Germinal center (tissue), 1 donor: ENCODE measurements around the gene GLTPD2.
"Not testable (repeated sequence)": the region's sequence is repeated elsewhere in the genome, so short reads cannot be mapped to it uniquely, and the experiment has no call there.

ENCODE experiments used
- DNase-seq: peaks from one replicate; pipeline ENCODE4 v3.0.0; 2012; ENCODE audit warnings: mixed read lengths, low spot score

The GLTPD2 gene

DNA sequence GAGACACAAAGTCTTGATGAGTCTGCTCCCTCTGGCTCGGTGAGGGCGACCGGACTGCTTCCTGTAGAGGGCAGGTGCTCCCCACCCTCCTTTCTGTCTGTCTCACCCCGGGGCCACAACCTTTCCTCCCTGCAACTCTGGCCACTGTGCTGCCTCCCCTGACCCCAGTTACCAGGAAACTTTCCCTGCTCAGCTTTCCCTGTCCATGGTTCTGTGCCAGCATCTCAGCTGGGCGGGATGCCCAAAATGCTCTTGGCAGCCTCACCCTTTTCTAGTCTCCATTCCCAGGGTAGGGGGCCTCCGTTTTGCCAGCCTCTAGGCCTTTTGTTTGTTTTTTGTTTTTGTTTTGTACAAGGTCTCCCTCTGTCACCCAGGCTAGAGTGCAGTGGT, 19.6 kb downstream of the GLTPD2 start:
- DNase-seq: no peak

DNA sequence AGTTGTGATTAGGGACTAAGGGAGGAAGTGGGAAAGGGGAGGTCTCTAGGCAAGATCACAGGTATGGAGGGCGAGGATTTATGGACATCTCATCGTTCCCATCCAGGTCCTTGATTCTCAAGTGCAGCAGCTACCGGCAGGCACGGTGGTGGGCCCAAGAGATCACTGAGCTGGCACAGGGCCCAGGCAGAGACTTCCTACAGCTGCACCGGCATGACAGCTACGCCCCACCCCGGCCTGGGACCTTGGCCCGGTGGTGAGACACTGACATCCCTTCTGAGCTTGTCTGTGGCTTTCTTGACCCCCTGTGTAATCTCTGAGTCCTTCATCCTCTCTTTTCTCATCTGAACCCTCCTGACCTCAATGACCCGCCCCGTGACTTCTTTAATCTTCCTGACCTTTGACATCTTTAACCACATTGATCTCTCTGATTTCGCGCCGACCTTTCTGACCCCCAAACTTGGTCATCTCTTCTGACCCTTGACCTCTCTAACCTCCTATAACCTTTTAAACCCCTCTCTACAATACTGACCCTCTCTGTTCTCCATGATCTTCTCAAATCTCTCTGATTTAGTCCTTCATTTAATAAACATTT, 22.0 kb downstream of the GLTPD2 start:
- DNase-seq: no peak

DNA sequence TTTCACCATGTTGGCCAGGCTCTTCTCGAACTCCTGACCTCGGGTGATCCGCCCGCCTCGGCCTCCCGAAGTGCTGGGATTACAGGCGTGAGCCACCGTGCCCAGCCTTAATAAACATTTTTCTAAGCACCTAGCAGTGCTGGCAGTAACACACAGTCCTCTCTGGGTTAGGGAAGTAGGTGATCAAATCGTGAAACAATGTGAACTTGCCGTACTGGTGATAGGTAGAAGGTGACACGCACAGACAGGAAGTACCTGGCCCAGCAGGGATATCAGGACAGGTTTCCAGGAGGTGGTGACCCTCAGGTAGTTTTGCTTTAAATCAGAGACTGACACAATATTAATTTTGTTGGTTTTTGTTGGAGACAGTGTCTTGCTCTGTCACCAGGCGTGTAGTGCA, 22.7 kb downstream of the GLTPD2 start:
- no peak for DNase-seq

DNA sequence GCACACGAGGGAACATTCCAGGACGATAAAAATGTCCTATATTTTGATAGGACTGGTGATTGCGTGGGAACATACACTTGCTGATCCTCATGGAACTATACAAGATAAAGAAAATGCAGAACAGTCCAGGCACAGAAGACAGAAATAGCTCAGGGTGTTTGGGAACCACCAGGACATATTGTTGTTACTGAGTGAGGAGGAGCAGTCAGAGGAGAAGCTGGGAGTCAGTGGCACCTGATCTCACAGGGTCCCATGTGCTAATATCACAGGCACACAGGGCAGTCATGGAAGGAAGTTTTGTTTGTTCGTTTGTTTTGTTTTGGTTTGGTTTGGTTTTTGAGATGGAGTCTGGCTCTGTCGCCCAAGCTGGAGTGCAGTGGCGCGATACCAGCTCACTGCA, 23.9 kb downstream of the GLTPD2 start:
- DNase-seq: no peak

DNA sequence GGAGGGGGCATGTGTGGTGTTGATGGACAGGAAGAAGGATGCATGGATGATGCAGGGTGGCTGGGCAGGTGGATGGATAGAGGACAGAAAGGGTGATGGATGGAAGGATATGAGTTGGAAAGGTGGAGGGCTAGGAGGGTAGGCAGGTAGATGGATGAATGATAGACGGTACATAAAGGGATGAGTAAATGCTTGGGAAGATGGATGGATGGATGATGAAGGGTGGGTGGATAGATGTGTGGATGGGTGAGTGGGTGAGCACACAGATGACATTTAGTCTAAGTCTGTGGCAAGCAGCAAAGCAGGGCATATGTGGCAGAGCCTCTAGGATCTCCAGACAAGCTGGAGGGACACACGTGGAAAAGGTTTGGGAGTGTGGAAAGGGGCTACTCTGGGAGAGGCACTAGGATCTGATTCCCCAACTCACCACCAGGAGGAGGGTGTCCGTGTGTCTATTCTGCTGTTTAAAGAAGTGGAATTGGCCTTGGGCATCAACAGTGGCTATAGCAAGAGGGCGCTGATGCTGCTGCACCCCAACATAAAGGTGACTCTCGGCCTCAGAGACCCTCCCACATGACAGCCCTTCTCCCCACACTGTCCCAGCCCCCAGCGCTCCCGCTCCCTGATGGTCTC, 26.4 kb downstream of the GLTPD2 start:
- DNase-seq: no peak

DNA sequence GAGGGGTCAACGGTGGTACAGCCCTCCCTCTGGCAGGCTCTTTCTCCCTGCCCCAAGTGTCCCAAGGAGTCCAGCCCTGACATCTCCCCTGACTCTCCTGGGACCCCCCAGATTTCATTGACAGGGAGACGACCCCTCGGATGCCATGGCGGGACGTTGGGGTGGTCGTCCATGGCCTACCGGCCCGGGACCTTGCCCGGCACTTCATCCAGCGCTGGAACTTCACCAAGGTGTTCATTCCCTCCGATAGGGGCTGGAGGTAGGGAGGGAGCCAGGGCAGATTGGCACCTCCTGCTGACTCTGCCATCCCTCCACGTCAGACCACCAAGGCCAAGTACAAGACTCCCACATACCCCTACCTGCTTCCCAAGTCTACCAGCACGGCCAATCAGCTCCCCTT, 28.1 kb downstream of the GLTPD2 start:
- DNase-seq: no peak

DNA sequence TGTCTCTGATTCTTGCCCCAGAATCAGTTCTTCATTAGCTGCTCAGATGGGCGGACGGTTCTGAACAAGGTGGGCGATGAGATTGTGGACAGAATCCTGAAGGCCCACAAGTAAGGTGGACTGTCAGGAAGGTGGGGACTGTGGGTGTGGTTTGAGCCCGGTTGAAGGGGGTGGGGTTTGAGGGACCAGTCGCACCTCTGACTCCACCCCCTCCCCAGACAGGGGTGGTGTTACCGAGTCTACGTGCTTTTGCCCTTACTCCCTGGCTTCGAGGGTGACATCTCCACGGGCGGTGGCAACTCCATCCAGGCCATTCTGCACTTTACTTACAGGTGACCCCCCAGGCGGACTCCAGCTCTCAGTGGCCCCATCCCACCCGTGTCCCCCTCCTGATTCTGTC, 29.5 kb downstream of the GLTPD2 start:
- DNase-seq: no peak

DNA sequence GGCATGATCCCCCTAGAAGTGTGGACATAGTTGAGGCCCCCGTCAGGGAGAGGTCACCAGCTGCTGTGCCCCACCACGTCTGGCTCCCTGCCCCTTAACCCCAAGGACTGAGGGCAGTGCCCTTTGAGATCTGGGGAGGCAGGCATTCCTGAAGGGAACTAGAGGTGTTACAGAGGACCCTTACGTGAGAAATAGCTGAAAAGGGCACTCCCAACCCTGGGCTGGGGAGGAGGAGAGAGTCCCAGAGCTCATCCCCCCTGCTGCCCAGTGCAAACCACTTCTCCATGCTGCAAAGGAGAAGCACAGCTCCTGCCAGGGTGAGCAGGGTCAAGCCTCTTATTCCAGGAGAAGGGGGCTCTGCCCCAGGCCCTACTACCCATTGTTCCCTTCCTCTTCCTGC, 34.1 kb downstream of the GLTPD2 start:
- DNase-seq: no peak

DNA sequence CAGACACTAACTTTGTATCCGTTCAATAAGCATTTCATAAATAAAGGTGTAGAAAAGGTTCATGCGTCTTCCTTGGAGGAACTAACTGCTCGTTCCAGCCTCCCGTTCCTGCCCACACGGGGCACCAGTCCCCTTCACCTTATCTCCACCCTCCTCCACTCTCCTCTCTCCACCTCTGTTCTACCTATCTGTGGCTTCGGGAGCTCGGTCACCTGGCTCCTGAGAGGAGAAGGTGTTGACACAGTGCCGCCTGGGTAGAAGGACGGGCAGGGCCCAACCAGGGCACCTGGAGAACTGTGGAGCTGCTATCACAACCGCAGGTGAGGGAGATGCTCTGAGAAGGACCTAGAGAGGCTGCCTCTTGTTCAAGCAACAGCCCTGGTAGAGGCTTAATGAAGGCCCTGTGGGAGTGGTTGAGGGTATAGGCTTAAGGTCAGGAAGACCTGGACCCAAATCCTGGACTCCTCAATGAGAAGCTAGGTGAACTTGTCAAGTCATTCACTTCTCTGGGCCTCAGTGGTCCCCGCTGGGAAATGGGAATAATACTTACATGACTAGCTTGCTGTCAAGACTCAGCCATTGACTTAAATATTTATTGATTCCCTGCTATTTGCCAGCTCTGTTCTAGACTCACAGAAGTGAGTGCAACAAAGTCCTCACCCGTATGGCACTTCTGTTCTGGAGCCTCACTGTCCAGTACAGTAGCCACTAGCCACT, 34.8 kb downstream of the GLTPD2 start:
- DNase-seq: no peak

DNA sequence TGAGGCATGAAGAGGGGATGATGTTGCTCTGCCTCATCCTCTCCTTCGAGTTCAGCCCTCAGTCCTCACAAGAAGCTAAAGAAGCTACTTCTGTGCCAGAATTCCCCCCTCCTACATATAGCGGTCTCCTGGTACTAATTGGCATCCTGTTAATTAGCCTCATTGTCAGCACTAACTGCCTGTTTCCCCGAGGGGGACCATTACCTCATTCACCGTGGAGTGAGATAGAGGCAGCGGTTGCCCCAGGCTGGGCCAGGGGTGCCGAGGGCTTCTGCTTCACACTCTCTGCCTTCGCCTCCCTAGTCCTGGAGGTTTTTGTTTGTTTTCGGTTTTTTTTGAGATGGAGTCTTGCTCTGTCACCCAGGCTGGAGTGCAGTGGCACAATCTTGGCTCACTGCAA, 38.6 kb downstream of the GLTPD2 start:
- no peak for DNase-seq

DNA sequence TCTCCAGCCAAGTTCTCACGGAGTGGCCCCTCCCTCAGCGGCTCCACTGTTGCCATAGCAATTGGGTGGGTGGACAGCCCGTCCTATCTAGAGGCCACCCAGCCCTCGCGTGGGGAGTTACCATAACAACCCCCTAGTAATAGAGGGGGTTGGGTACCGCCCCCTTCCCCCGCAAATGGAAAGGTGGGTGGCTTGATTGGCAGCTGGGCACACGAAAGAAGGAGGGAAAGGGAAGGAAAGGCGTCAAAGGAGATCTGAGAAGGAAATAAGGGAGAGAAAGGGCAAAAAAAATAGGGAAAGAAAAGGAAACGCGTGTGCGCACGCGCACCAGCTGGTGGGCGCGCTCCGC, 44.0 kb downstream of the GLTPD2 start:
- DNase-seq: not testable (repeated sequence)

DNA sequence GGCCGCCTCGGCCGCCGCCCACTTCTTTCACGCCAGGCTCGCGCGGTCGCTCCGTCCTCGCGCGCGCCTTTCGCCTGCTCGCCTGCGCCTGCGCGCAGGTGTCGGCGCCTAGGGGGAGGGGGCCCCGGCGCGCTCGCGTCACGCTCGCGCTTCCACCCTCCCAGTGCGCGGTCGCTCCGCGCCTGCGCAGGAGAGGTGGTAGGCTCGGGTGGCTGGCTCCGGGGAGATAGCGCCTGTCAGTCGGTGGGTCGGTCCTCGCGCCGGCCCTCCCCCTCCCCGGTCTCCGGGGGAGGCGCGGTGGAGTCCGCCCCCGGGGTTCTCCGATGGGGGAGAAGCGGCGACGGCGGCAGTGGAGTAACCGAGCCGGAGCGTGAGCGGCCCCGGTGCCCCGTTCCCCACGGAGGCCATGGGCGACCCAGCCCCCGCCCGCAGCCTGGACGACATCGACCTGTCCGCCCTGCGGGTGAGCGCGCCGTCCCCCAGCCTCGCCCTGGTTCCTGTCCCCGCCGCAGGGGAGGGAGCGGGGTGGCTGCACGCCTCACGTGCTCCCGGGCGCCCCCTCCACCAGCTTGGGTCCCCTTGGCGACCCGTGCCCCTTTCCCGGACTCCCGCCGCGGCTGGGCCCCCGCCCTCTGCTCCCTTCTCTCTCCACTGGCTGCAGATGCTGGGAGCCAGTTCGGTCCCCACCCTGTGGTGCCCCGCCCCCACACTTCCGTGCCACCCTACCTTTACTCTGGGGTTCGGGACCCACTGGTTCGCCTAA, 44.6 kb downstream of the GLTPD2 start, which contains the start of gene MINK1:
TSS of gene MINK1 (plus strand) at position 163 of the 763 bp plus-strand sequence. CDS start at position 407, 244 bp downstream.
- peak; percentile 99 for DNase-seq

DNA sequence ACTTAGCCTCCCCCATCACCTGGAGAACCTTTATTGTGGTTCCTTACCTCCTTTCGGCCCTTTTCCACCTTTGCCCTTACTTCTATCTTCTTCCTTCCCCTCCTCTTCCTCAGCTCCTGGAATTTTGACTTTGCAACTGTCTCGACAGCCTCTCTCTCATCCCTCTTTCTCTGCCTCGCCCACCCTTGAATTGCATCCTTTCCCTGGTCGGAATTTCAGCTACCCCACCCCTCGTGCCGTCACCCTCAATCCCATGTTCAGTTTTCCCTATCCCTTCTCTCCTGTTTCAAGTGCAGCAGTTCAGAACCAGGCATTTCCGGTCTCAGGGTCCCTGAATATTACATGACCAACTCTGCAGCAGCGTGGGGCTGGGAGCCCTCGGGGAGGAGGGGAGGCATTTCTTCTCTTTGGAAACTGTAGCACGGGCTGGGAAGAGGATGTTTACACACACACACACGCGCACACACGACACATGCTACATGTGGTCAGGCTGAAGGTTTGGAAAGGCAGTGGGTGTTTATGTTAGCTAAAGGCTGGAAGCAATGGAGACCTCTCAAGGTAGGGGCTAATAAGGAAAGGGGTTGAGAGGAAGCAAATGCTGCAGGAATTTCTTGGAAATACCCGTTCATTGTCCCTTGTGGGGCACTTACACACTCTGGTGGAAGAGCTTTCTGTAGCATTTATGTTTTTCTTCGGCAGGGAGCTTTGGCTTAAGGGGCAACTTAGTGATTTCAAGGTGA, 45.3 kb downstream of the GLTPD2 start:
- DNase-seq: no peak

DNA sequence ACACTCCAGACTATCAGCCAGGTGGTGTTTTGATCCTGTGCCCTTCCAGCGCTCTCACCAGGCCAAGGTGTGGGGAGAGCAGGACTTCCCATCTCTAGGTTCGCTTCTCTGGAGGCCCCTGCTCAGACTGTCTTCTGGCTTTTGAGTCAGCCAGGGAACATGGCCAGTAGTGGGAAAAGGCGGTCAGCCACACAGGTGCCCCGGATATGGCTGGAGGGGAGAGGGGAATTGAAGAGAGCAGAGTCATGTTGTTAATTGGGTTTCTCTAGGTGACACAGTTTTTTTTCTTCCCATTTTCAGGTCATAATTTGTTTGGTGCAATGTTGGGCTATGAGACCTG, 45.9 kb downstream of the GLTPD2 start:
- no peak for DNase-seq

DNA sequence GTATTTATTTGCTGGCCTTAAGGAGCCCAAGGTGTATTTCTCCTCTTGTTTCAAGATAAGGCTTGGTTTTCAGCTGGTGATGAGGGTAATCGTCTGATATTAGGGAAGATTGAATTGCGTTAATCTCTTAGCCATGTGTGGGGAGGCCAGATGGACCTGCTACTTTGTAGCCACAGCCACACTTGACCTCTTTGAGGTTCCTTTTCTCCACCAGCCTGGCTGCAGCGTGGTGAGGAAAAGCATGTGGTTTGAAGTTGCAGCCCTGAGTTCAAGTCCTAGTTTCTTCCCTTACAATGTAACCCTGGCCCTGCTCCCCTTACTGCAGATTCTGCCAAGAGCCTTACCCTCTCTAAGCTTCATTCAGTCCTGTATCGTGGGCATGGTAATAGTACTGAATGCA, 47.5 kb downstream of the GLTPD2 start:
- no peak for DNase-seq

DNA sequence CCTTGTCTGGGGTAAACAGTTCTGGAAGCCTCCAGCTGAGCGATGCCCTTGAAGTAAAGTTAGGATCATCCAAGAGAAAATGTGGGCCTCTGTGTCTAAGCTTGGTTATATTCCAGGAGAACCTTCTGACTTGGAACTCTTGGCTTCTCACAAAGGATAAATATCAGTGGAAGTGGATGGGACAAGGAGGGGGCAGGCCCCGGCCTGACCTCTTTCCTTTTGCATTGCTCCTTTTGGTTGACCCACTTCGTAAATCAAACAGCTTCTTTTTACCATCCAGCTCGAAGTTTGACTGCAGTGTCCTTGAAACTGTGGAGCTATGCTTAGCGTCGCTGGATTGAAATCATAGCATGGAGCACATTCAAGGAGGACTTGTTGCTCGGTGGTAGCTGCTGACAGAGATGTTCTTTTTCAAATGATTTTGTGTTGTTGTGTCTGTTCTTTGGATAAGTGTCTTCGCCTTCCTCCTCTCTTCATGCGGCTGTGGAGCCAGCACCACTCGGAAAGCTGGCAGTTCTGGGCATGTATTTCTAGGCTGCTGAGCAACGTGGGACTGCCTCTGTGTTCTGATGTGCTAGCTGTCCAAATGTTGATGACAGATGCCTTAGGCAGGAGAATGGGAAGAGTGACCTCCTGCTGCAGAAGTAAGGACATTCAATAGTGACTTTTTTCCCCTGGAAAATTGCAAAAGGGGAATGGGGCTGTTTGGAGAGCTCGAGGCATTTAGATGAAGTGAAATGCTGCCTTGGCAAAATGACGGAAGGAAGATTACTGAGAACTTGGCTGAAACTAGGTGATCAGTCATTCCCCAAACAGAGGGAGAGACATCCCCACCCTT, 48.9 kb downstream of the GLTPD2 start:
- DNase-seq: no peak

DNA sequence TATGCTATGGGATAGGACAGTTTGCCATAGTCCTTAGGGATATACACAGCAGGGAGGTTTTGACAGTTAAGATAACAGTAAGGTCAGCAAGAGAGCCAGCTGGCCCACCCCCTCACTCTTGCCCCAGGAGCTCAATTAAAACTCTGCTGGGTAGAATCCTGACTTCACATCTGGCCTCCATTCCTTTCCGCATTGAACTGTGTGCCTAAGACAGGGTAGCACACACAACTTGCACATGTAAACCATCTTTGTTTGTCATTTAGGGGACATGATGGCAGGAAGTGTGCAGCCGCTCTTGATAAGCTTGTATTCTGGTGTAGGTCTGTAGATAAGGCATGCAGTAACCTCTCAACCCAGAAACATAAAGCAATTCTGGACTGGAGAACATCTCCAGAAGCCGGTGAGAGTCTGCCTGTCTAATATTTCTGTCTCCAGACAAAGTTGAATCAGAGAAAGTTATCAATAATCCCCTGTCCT, 49.6 kb downstream of the GLTPD2 start:
- no peak for DNase-seq

DNA sequence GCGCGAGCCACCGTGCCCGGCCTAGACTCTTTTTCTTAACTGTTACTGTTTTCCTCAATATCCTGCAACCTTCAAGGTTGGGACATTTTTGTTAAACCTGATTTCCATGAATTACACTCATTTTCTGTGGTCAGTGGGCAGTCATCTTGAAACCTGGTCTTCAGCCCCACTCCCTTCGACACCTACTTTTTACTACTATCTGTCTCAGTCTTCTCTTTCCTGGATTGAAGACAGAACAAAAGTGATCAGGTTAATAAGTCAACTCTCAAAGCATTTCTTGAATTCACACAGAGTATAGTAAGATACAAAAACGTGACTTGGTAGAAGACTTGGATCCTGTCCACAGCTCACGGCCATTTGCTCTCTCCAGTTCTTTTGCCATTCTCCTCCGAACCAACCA, 50.5 kb downstream of the GLTPD2 start:
- no peak for DNase-seq
